Endothelial cell of umbilical vein (primary cell): Measurements from ENCODE around the gene IL6. TPM values are rescaled to one million over a fixed set of nuclear protein-coding genes. Genes with fewer than 3 reads are reported as not detected.

ENCODE experiments used
- BruUV-seq: library from RNA; stranded (reverse); fragments of 400-500 nt; replicated peaks from 2 replicates; lab custom pipeline; 2021; lab: Mats Ljungman, UMichigan
- CTCF ChIA-PET: fragments of 300-600, 350-600 bp; sonication (Branson Sonifier 250); formaldehyde crosslinking; loops from one replicate; lab custom pipeline; 2021; ENCODE audit warnings: antibody characterized with exemption, inconsistent platforms; lab: Charles Lee
- POLR2A ChIA-PET: fragments of 300-600, 350-600 bp; sonication (Branson Sonifier 250); formaldehyde crosslinking; loops from one replicate; lab custom pipeline; 2021; ENCODE audit warnings: antibody characterized with exemption, inconsistent platforms; lab: Charles Lee
- DNase-seq: peaks from one replicate; pipeline ENCODE4 v3.0.0-alpha.2; 2011; ENCODE audit warnings: low read depth, low spot score
- FAIRE-seq: peaks from 2 replicates; lab custom pipeline; 2011; peaks lifted over from hg19 to GRCh38; lab: Jason Lieb, UNC
- H2AFZ ChIP-seq: 2 replicates; pipeline ENCODE4 v1.6.0; 2012; ENCODE audit warnings: low read depth, low read length, control low read depth, inconsistent platforms
- H3K27ac ChIP-seq: 2 replicates; pipeline ENCODE4 v1.5.1; 2011; ENCODE audit warnings: low read depth, mild to moderate bottlenecking, control low read depth, low read length, moderate library complexity; ENCODE audit not compliant: insufficient read depth
- H3K27me3 ChIP-seq, 2 experiments: 2 replicates each; pipeline versions ENCODE4 v1.6.0 to v1.6.1; 2011; ENCODE audit warnings: low read length in 2 of 2, mixed read lengths in 1 of 2; ENCODE audit not compliant: control insufficient read depth in 2 of 2, insufficient read depth in 2 of 2
- H3K36me3 ChIP-seq, 2 experiments: 2 replicates in 1 of 2; 3 replicates in 1 of 2; pipeline ENCODE4 v1.5.1; 2011; ENCODE audit warnings: low read length in 2 of 2, mild to moderate bottlenecking in 1 of 2, moderate library complexity in 1 of 2; ENCODE audit not compliant: control insufficient read depth in 2 of 2, insufficient read depth in 2 of 2; ENCODE audit errors: extremely low read depth in 1 of 2
- H3K4me1 ChIP-seq: 3 replicates; pipeline ENCODE4 v1.5.1; 2011; ENCODE audit warnings: mild to moderate bottlenecking, low read length; ENCODE audit not compliant: control insufficient read depth, insufficient read depth; ENCODE audit errors: extremely low read depth
- H3K4me2 ChIP-seq: 2 replicates; pipeline ENCODE4 v1.6.1; 2011; ENCODE audit warnings: low read length, control low read depth, mixed read lengths; ENCODE audit not compliant: insufficient read depth
- H3K4me3 ChIP-seq, 3 experiments: fragments of 200-600 bp in 1 of 3; sonication (generic), shearing (Covaris generic) in 1 of 3; replicated peaks in 1 of 3; 2 replicates each; pipeline ENCODE4 v1.5.1; 2011 to 2016; ENCODE audit warnings: control low read depth in 3 of 3, low read length in 3 of 3, mild to moderate bottlenecking in 2 of 3, inconsistent platforms in 1 of 3, low read depth in 1 of 3, moderate library complexity in 1 of 3; ENCODE audit not compliant: insufficient read depth in 1 of 3
- H3K79me2 ChIP-seq: 2 replicates; pipeline ENCODE4 v1.6.0; 2012; ENCODE audit warnings: low read length, inconsistent platforms; ENCODE audit not compliant: control insufficient read depth, insufficient read depth
- H3K9ac ChIP-seq: replicated peaks from 2 replicates; pipeline ENCODE3; 2011; ENCODE audit warnings: low read length, control low read depth; ENCODE audit not compliant: insufficient read depth; ENCODE audit errors: extremely low read depth
- H3K9me1 ChIP-seq: replicated peaks from 3 replicates; pipeline ENCODE4 v1.6.0; 2011; ENCODE audit warnings: mild to moderate bottlenecking, low read length; ENCODE audit not compliant: control insufficient read depth, insufficient read depth; ENCODE audit errors: extremely low read depth
- H3K9me3 ChIP-seq: replicated peaks from 2 replicates; pipeline ENCODE4 v1.5.1; 2012; ENCODE audit warnings: low read length, inconsistent platforms; ENCODE audit not compliant: control insufficient read depth, insufficient read depth
- H4K20me1 ChIP-seq: replicated peaks from 2 replicates; pipeline ENCODE3; 2011; ENCODE audit warnings: mild to moderate bottlenecking, low read length; ENCODE audit not compliant: control insufficient read depth, insufficient read depth; ENCODE audit errors: extremely low read depth
- EZH2 ChIP-seq: IDR thresholded peaks from 2 replicates; pipeline ENCODE4 v1.6.1; 2012; ENCODE audit warnings: borderline replicate concordance, low read depth, mild to moderate bottlenecking, moderate library complexity, low read length, inconsistent platforms; ENCODE audit not compliant: severe bottlenecking
- FOS ChIP-seq: IDR thresholded peaks from 2 replicates; pipeline ENCODE4 v1.6.1; 2011; ENCODE audit warnings: mild to moderate bottlenecking, low read length, moderate library complexity, borderline replicate concordance; ENCODE audit not compliant: insufficient read depth
- GATA2 ChIP-seq: IDR thresholded peaks from 2 replicates; pipeline ENCODE4 v1.7.0; 2011; ENCODE audit warnings: low read depth, mild to moderate bottlenecking, moderate library complexity, mixed read lengths, low read length; ENCODE audit not compliant: insufficient read length, insufficient read depth
- JUN ChIP-seq: IDR thresholded peaks from 2 replicates; pipeline ENCODE4 v1.6.1; 2011; ENCODE audit warnings: borderline replicate concordance, low read depth; ENCODE audit not compliant: insufficient read length, insufficient read depth
- MYC ChIP-seq: IDR thresholded peaks from one replicate; pipeline ENCODE4 v1.6.1; 2011; ENCODE audit warnings: mild to moderate bottlenecking, low read depth, low read length
- POLR2AphosphoS5 ChIP-seq: IDR thresholded peaks from 2 replicates; pipeline ENCODE4 v1.6.1; 2012; ENCODE audit warnings: low read depth, mild to moderate bottlenecking, control low read depth, low read length, moderate library complexity; ENCODE audit not compliant: insufficient read depth
- dilution Hi-C: fragments of 300-500 bp; cut with MboI; formaldehyde crosslinking; loops from one replicate; pipeline ENCODE4 v1.15.0; 2019; ENCODE audit warnings: low sequenced_read_pairs; ENCODE audit not compliant: extremely low pct_ligation_motif_present
- intact Hi-C: fragments of 100-400 bp; cut with micrococcal nuclease; formaldehyde crosslinking; loops from one replicate; pipeline ENCODE4 v1.10.0; 2022
- polyA plus RNA-seq, 4 experiments: library from polyadenylated mRNA; depleted of rRNA in 3 of 4; stranded (reverse) in 3 of 4; unstranded in 1 of 4; fragments of >200 nt; gene quantifications; 2 replicates each; pipeline versions ENCODE4 v1.2.1 to v1.2.3, GENCODE V29; 2011 to 2012; ENCODE audit warnings: missing spikeins in 1 of 4
- total RNA-seq: library from RNA; stranded (reverse); gene quantifications from 2 replicates; pipeline ENCODE4 v1.2.3, GENCODE V29; 2021
- TF ChIP-seq, protein P1 (sequence below), 2 donors: IDR thresholded peaks; 1 replicate in 1 of 2; 2 replicates in 1 of 2; pipeline ENCODE4 v1.5.1; 2011; ENCODE audit warnings: low read length in 2 of 2, mild to moderate bottlenecking in 2 of 2, moderate library complexity in 2 of 2, control low read depth in 1 of 2, inconsistent platforms in 1 of 2, low read depth in 1 of 2; ENCODE audit not compliant: insufficient read depth in 1 of 2; ENCODE audit errors: extremely low read depth in 1 of 2

The IL6 gene
- total and polyA plus RNA-seq, 2 donors (not counting 3 experiments of a cell fraction or from before 2014, with no cell fraction given): 11.0 to 16.5 TPM

DNA sequence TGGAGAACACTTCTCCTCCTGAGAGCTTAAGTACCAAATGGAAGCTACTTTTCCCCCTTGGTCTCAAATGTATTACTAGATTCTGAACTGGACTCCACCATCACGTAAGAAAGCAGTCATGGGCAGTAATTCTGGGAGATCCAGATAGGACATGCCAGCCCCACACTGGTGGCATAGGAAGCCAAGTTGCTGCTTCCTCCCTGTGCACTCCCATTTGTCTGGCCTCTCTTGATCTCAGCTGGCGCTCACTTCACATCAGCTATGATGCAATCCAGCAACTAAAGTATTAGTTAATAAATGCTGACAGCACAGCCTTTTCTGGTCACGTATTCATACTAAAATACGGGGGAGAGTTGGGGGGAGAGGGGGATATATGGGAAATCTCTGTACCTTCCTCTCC lies 3.4 kb upstream of the IL6 start:
- no peak overlapping the region for H3K4me2 ChIP-seq
- peak overlapping the region; percentile 50 for H3K27ac ChIP-seq
- H3K9me3 ChIP-seq: no peaks in the 10 kb centered on the region
- dilution Hi-C loops (no loop called here), intact Hi-C loops (no loop called here)
- FAIRE-seq (no peak), DNase-seq (no peak)
- no peaks in the 10 kb centered on the region for H4K20me1 ChIP-seq
- peaks cover 0 to under 1% of the 10 kb centered on the region in 2 experiments for H3K36me3 ChIP-seq
- H3K27me3 ChIP-seq: no peaks in the 10 kb centered on the region
- H3K9ac ChIP-seq: peak overlapping the region; percentile 18
- BruUV-seq: no TSS peak
- peaks cover 41% of the 10 kb centered on the region for H3K4me1 ChIP-seq
- H3K79me2 ChIP-seq: peaks cover 13% of the 10 kb centered on the region
- TF ChIP-seq POLR2AphosphoS5 (no peak), EZH2 (no peak), MYC (no peak)
- ChIA-PET POLR2A (interaction anchor here (0.8 kb wide), 1 partner anchor 158 kb away, joined by 5 read pairs; no protein-coding TSS in a partner anchor), CTCF (interaction anchor here (0.6 to 8.0 kb wide), 12 partner anchors 10 to 332 kb away, joined by 3 to 450 read pairs (median 5); no protein-coding TSS in a partner anchor)
- no peak overlapping the region for H3K4me3 ChIP-seq
- no peaks in the 10 kb centered on the region for H3K9me1 ChIP-seq
- peak overlapping the region; percentile 20 for H2AFZ ChIP-seq

DNA sequence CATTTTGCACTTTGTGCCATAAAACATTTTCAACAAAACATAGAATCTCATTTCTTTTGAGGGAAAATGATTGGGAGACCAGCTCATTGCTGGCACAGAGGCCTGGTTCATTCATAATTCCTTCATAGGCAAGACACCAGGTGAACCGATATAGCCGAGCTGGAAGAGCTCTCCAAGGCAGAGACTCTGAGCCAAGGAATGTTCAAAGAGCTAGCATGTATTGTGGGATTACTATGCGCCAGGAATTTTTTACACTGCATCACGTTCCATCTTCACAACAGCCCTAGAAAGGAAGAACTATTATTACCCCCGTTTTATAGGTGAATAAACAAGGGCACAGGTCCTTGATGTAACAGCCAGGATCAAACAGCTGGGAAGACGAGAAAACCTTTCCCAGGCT lies 2.1 kb upstream of the IL6 start:
- Histone ChIP-seq H3K4me1 (peaks cover 48% of the 10 kb centered on the region), H3K27me3 (no peaks in the 10 kb centered on the region), H3K9ac (no peak overlapping the region), H3K4me3 (no peak overlapping the region), H3K79me2 (peaks cover 21% of the 10 kb centered on the region), H2AFZ (no peak overlapping the region), H3K9me1 (no peaks in the 10 kb centered on the region), H3K4me2 (no peak overlapping the region), H3K36me3 (peaks cover under 1 to 9% of the 10 kb centered on the region in 2 experiments), H4K20me1 (no peaks in the 10 kb centered on the region), H3K9me3 (no peaks in the 10 kb centered on the region), H3K27ac (no peak overlapping the region)
- CTCF ChIA-PET: interaction anchor here (1.2 to 8.0 kb wide), 7 partner anchors 9 to 163 kb away, joined by 3 to 450 read pairs (median 7); no protein-coding TSS in a partner anchor
- POLR2A ChIA-PET: no interaction called here
- dilution Hi-C loops: loop anchor here (25.0 kb wide), 1 partner anchor 163 kb away; no protein-coding TSS in a partner anchor
- TF ChIP-seq JUN: no peak
- no peak for TF ChIP-seq POLR2AphosphoS5
- TF ChIP-seq GATA2: no peak
- TF ChIP-seq MYC: no peak
- TF ChIP-seq, protein P1, sequence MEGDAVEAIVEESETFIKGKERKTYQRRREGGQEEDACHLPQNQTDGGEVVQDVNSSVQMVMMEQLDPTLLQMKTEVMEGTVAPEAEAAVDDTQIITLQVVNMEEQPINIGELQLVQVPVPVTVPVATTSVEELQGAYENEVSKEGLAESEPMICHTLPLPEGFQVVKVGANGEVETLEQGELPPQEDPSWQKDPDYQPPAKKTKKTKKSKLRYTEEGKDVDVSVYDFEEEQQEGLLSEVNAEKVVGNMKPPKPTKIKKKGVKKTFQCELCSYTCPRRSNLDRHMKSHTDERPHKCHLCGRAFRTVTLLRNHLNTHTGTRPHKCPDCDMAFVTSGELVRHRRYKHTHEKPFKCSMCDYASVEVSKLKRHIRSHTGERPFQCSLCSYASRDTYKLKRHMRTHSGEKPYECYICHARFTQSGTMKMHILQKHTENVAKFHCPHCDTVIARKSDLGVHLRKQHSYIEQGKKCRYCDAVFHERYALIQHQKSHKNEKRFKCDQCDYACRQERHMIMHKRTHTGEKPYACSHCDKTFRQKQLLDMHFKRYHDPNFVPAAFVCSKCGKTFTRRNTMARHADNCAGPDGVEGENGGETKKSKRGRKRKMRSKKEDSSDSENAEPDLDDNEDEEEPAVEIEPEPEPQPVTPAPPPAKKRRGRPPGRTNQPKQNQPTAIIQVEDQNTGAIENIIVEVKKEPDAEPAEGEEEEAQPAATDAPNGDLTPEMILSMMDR (IDR thresholded peaks at IDR 0.05; ENCODE audit: extremely low read depth in 1 of 2, insufficient read depth in 1 of 2, low read depth in 1 of 2, low read length in 2 of 2): no peak
- no peak for TF ChIP-seq EZH2
- TF ChIP-seq FOS: no peak
- intact Hi-C loops: no loop called here
- BruUV-seq: no TSS peak
- FAIRE-seq (no peak), DNase-seq (no peak)
